Natural killer cell (primary cell): ENCODE results near the gene STPG3. TPM values are rescaled to one million over a fixed set of nuclear protein-coding genes. Genes with fewer than 3 reads are reported as not detected.

ENCODE experiments used
- ATAC-seq, 3 donors: fragments of 150-1000 bp in 2 of 3; fragments of 200-7000 bp in 1 of 3; cut with Tn5 transposase; 1 replicate in 1 of 3; 2 replicates in 2 of 3; pipeline ENCODE4 v1.10.0; 2021; ENCODE audit warnings: mild to moderate bottlenecking in 2 of 3, moderate library complexity in 2 of 3
- DNase-seq, 2 donors: peaks; one replicate each; pipeline versions ENCODE4 v3.0.0 to v3.0.0-alpha.2; 2013 to 2021; ENCODE audit warnings: mixed read lengths in 1 of 2
- H3K27ac ChIP-seq: one replicate; pipeline ENCODE4 v1.5.1; 2013; ENCODE audit warnings: mild to moderate bottlenecking, low read length
- H3K27me3 ChIP-seq: one replicate; pipeline ENCODE4 v1.6.1; 2013; ENCODE audit warnings: low read length; ENCODE audit not compliant: control insufficient read depth, insufficient read depth
- H3K36me3 ChIP-seq: one replicate; pipeline ENCODE4 v1.6.1; 2013; ENCODE audit warnings: low read length; ENCODE audit not compliant: control insufficient read depth, insufficient read depth
- H3K4me1 ChIP-seq: one replicate; pipeline ENCODE4 v1.6.1; 2013; ENCODE audit warnings: low read length; ENCODE audit not compliant: control insufficient read depth, insufficient read depth
- H3K4me3 ChIP-seq: one replicate; pipeline ENCODE4 v1.5.1; 2013; ENCODE audit warnings: low read length
- H3K9me3 ChIP-seq: one replicate; pipeline ENCODE4 v1.6.1; 2013; ENCODE audit warnings: low read length; ENCODE audit not compliant: control insufficient read depth, insufficient read depth
- H3K27ac Mint-ChIP-seq, 2 donors: one replicate each; pipeline ENCODE4 v1.8.0; 2022; ENCODE audit warnings: mild to moderate bottlenecking in 2 of 2, mixed read lengths in 2 of 2, moderate library complexity in 1 of 2
- H3K27me3 Mint-ChIP-seq, 2 donors: one replicate each; pipeline ENCODE4 v1.8.0; 2022; ENCODE audit warnings: low read depth in 2 of 2, mixed read lengths in 2 of 2
- H3K36me3 Mint-ChIP-seq: one replicate; pipeline ENCODE4 v1.8.0; 2022; ENCODE audit warnings: mixed read lengths
- H3K4me1 Mint-ChIP-seq, 2 donors: one replicate each; pipeline ENCODE4 v1.8.0; 2022; ENCODE audit warnings: mixed read lengths in 2 of 2
- H3K4me3 Mint-ChIP-seq: one replicate; pipeline ENCODE4 v1.8.0; 2022; ENCODE audit warnings: mild to moderate bottlenecking, moderate library complexity, mixed read lengths
- H3K9me3 Mint-ChIP-seq, 2 donors: one replicate each; pipeline ENCODE4 v1.8.0; 2022; ENCODE audit warnings: mixed read lengths in 2 of 2
- WGBS: methylation state at CpG from one replicate; pipeline ENCODE4 v1.1.7; 2013; ENCODE audit warnings: missing lambda C conversion rate; ENCODE audit not compliant: insufficient coverage; 5-methylcytosine and 5-hydroxymethylcytosine counted together
- intact Hi-C: fragments of 100-400 bp; cut with micrococcal nuclease; formaldehyde crosslinking; loops from one replicate; pipeline ENCODE4 v1.14.2; 2022
- total RNA-seq, 4 donors: library from RNA; stranded (reverse); fragments of 120-200 nt in 1 of 4; gene quantifications; one replicate each; pipeline versions ENCODE4 v1.2.3 to v1.2.4, GENCODE V29; 2013 to 2022
- TF ChIP-seq, protein P1 (sequence below): fragments of 200-600 bp; IDR thresholded peaks from one replicate; pipeline ENCODE4 v1.8.0; 2022; ENCODE audit warnings: antibody characterized with exemption

The STPG3 gene
- total RNA-seq, 3 donors from 2014 or later (not counting 1 experiment from before 2014, with no cell fraction given) = not detected

DNA sequence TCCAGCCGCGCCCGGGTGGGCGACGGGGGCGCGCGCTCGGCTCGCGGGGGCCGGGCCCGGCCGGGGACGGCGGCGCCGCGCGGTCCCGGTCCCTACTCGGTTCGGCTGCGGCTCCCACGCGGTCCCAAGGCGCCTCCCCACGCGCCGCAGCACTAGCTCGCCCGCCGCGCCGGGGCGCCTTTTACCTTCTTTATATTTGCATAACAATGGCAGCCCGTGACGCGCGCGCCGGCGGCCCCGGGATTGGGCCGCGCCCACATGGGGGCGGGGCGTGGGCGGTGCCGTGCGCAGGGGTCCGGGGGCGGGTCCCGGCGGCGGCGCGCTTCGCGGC, 51.0 kb downstream of the STPG3 start, which contains the start of gene NRARP:
NRARP (minus strand) TSS at position 154 of the 331 bp plus-strand sequence. CDS start 343 bp downstream, outside the sequence.
- Histone ChIP-seq H3K27ac (no peak within 1 kb of the TSS), H3K4me1 (peaks cover 49% of the 10 kb centered on the region), H3K36me3 (no peaks in the 10 kb centered on the region), H3K9me3 (no peaks in the 10 kb centered on the region), H3K27me3 (peaks cover 20% of the 10 kb centered on the region), H3K4me3 (peak within 1 kb of the TSS; percentile 31)
- DNase-seq (peak; percentile 93 to 94), ATAC-seq (peak; percentile 86 to 94 (median 89))
- intact Hi-C loops = no loop called here
- TF ChIP-seq, protein P1, sequence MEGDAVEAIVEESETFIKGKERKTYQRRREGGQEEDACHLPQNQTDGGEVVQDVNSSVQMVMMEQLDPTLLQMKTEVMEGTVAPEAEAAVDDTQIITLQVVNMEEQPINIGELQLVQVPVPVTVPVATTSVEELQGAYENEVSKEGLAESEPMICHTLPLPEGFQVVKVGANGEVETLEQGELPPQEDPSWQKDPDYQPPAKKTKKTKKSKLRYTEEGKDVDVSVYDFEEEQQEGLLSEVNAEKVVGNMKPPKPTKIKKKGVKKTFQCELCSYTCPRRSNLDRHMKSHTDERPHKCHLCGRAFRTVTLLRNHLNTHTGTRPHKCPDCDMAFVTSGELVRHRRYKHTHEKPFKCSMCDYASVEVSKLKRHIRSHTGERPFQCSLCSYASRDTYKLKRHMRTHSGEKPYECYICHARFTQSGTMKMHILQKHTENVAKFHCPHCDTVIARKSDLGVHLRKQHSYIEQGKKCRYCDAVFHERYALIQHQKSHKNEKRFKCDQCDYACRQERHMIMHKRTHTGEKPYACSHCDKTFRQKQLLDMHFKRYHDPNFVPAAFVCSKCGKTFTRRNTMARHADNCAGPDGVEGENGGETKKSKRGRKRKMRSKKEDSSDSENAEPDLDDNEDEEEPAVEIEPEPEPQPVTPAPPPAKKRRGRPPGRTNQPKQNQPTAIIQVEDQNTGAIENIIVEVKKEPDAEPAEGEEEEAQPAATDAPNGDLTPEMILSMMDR = no peak
- WGBS = under 1% methylated on average over 60 of the region's 60 CpGs
- Mint-ChIP-seq H3K36me3 (no peaks in the 10 kb centered on the region), H3K27ac (peak within 1 kb of the TSS in 1 of 2 donors; percentile 44), H3K9me3 (no peaks in the 10 kb centered on the region), H3K27me3 (peaks cover 0 to 1% of the 10 kb centered on the region in 2 donors), H3K4me3 (peak within 1 kb of the TSS; percentile 85), H3K4me1 (peaks cover 0 to 25% of the 10 kb centered on the region in 2 donors)

DNA sequence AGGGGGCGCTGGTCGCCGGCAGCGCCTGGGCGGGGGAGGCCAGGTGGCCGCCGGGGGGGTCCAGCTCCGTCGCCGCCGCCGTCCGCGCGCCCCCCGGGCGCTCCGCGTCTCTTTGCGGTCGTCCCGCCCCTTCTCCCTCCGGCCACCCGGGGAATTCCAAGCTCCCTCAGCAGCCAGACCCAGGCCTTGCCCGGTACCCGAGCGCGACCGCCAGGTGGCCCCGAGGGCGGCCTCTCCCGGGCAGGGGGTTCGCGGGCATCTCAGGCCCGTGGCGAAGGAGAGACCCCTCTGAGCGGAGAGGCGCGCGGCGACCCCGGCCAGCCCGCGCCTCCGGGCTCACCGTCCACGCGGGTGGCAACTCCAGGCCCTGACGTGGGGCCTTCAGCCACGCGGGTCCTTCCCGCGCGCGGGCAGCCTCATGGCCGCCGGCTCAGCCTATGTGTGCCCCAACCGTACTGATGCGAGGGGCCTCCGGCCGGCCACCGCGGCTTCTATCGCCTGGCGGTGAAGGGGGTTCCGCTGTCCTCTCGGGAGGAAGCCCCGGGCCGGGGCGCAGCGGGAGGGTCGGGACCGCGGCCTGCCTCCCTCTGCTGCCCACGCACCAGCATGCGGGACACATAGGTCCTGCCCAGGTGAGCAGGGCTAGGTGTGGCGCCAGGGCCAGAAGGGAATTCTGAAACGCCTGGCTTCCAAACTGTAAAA, 51.5 kb downstream of the STPG3 start:
- 8% methylated on average over 78 of the region's 78 CpGs for WGBS
- H3K4me1 Mint-ChIP-seq = peaks cover 0 to 26% of the 10 kb centered on the region in 2 donors
- H3K27ac Mint-ChIP-seq = peak overlapping the region in 1 of 2 donors; percentile 44
- H3K9me3 Mint-ChIP-seq = no peaks in the 10 kb centered on the region
- no peaks in the 10 kb centered on the region for H3K9me3 ChIP-seq
- H3K36me3 ChIP-seq = no peaks in the 10 kb centered on the region
- H3K4me3 ChIP-seq = peak overlapping the region; percentile 12
- ATAC-seq = peak; percentile 57 to 62 (median 60)
- TF ChIP-seq, protein P1 = peak; percentile 59
- intact Hi-C loops = no loop called here
- H3K27me3 Mint-ChIP-seq = no peaks in the 10 kb centered on the region
- H3K27me3 ChIP-seq = peaks cover 16% of the 10 kb centered on the region
- no peak overlapping the region for H3K4me3 Mint-ChIP-seq
- no peaks in the 10 kb centered on the region for H3K36me3 Mint-ChIP-seq
- no peak overlapping the region for H3K27ac ChIP-seq
- DNase-seq = no peak
- H3K4me1 ChIP-seq = peaks cover 54% of the 10 kb centered on the region

Other genes starting within 250 kb of the STPG3 start
- 100 to 1,000 TPM; 356 to 416 (median 357) TPM for gene ABCA2, start 223.0 kb upstream of the STPG3 start, total RNA-seq
- gene FUT7, start 219.2 kb upstream of the STPG3 start, total RNA-seq = 1 to 10 TPM in 2 of 3 donors, under 1 TPM in 1; 0.99 to 5.1 (median 3.9) TPM
- gene NPDC1, start 205.1 kb upstream of the STPG3 start, total RNA-seq = 1 to 10 TPM in 2 of 3 donors, under 1 TPM in 1; 0.87 to 5.6 (median 3.4) TPM
- gene ENTPD2, start 197.2 kb upstream of the STPG3 start, total RNA-seq = not detected
- 1 to 10 TPM in 2 of 3 donors, under 1 TPM in 1; 0.59 to 2.6 (median 1.0) TPM for gene SAPCD2, start 180.7 kb upstream of the STPG3 start, total RNA-seq
- gene UAP1L1, start 173.8 kb upstream of the STPG3 start, total RNA-seq = 10 to 100 TPM; 10.5 to 25.8 (median 19.3) TPM
- 10 to 100 TPM; 75.1 to 99.4 (median 80.4) TPM for gene MAN1B1, start 164.3 kb upstream of the STPG3 start, total RNA-seq
- 100 to 1,000 TPM; 233 to 264 (median 251) TPM for gene DPP7, start 136.6 kb upstream of the STPG3 start, total RNA-seq
- not detected for gene GRIN1, start 112.1 kb upstream of the STPG3 start, total RNA-seq
- gene LRRC26, start 81.2 kb upstream of the STPG3 start, total RNA-seq = not detected
- gene TMEM210, start 79.2 kb upstream of the STPG3 start, total RNA-seq = not detected
- gene ANAPC2, start 62.7 kb upstream of the STPG3 start, total RNA-seq = 100 to 1,000 TPM; 146 to 172 (median 171) TPM
- gene SSNA1, start 62.6 kb upstream of the STPG3 start, total RNA-seq = 10 to 100 TPM; 45.1 to 53.5 (median 52.2) TPM
- gene TPRN, start 50.5 kb upstream of the STPG3 start, total RNA-seq = 10 to 100 TPM in 1 of 3 donors, 1 to 10 TPM in 2; 8.2 to 10.6 (median 8.4) TPM
- 10 to 100 TPM; 22.1 to 30.5 (median 27.1) TPM for gene TMEM203, start 45.6 kb upstream of the STPG3 start, total RNA-seq
- 10 to 100 TPM; 31.1 to 36.0 (median 31.9) TPM for gene NDOR1, start 45.6 kb upstream of the STPG3 start, total RNA-seq
- gene RNF208, start 29.0 kb upstream of the STPG3 start, total RNA-seq = 1 to 10 TPM in 1 of 3 donors, under 1 TPM in 2; 0.82 to 1.6 (median 0.93) TPM
- gene CYSRT1, start 26.1 kb upstream of the STPG3 start, total RNA-seq = under 1 TPM in 1 of 3 donors, not detected in 2; 0.38 TPM
- gene RNF224, start 23.8 kb upstream of the STPG3 start, total RNA-seq = not detected
- gene SLC34A3, start 20.4 kb upstream of the STPG3 start, total RNA-seq = not detected
- gene TUBB4B, start 10.0 kb upstream of the STPG3 start, total RNA-seq = 100 to 1,000 TPM in 1 of 3 donors, 10 to 100 TPM in 2; 84.4 to 121 (median 93.9) TPM
- 10 to 100 TPM; 42.9 to 53.8 (median 52.6) TPM for gene NELFB, start 4.0 kb downstream of the STPG3 start, total RNA-seq
- 10 to 100 TPM; 16.3 to 24.6 (median 19.2) TPM for gene TOR4A, start 26.4 kb downstream of the STPG3 start, total RNA-seq
- 1 to 10 TPM in 2 of 3 donors, under 1 TPM in 1; 0.88 to 2.3 (median 1.2) TPM for gene NRARP, start 51.0 kb downstream of the STPG3 start, total RNA-seq
- gene EXD3, start 171.9 kb downstream of the STPG3 start, total RNA-seq = 10 to 100 TPM; 28.0 to 35.3 (median 29.6) TPM
- 1 to 10 TPM; 4.7 to 10.0 (median 7.7) TPM for gene NOXA1, start 172.1 kb downstream of the STPG3 start, total RNA-seq
- gene ENTPD8, start 190.1 kb downstream of the STPG3 start, total RNA-seq = not detected
- gene NSMF, start 208.0 kb downstream of the STPG3 start, total RNA-seq = 100 to 1,000 TPM in 1 of 3 donors, 10 to 100 TPM in 2; 78.1 to 111 (median 87.8) TPM